ENCODE measurements around the gene PIK3CD.
"Not testable (repeated sequence)": the region's sequence is repeated elsewhere in the genome, so short reads cannot be mapped to it uniquely, and the experiment has no call there.

PIK3CD gene

GRCh38 chr1:9654834-9655723, 3.5 kb downstream of the PIK3CD start:
- DNase-seq (ENCODE audit: low read depth), result no peak

GRCh38 chr1:9655836-9656235, 4.3 kb downstream of the PIK3CD start:
- DNase-seq (ENCODE audit: low read depth), result no peak

DNA sequence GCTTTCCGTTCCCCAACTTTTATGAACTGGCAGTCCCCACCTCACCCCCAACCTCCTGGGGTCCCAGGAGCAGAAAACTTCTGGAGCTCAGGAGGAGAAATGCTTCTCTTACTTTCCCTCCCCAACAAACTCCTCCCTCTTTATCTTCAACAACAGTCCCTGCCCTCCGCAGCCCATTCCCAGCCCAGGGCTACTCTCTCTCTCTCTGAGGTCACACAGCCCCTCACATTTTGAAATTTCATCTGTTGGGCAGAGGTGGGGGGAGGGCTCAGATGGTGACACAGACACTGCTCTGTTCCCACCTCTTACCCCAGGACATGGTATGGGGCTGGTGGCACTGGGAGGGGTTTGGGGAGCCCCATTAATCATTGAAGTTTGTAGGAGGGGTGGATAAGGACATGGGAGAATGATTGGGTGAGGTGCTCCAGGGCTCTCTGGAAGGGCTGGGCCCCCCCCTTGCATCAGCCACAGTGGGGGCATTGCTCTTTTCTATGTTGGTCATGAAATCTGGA, 6.0 kb downstream of the PIK3CD start:
- no peak for DNase-seq (ENCODE audit: low read depth)

DNA sequence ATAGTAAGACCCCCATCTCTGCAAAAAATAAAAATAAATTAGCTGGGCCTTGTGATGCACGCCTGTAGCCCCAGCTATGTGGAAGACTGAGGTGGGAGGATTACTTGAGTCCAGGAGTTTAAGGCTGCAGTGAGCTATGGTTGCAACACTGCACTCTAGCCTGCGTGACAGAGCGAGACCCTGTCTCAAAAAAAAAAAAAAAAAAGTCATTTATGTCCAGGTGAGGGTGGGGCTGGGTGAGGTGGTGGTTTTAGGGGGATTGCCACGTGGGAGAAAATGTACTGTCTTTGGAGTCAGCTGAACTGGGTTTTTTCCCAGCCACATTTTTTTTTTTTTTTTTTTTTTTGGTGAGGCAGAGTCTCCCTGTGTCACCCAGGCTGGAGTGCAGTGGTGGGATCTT, 6.7 kb downstream of the PIK3CD start:
- DNase-seq (ENCODE audit: low read depth), result no peak

- DNase-seq (ENCODE audit: low read depth), result no peak
Measured at GRCh38 chr1:9659328-9659727, 7.8 kb downstream of the PIK3CD start.

GRCh38 chr1:9663257-9663656, 11.7 kb downstream of the PIK3CD start:
- no peak for DNase-seq (ENCODE audit: low read depth)

DNA sequence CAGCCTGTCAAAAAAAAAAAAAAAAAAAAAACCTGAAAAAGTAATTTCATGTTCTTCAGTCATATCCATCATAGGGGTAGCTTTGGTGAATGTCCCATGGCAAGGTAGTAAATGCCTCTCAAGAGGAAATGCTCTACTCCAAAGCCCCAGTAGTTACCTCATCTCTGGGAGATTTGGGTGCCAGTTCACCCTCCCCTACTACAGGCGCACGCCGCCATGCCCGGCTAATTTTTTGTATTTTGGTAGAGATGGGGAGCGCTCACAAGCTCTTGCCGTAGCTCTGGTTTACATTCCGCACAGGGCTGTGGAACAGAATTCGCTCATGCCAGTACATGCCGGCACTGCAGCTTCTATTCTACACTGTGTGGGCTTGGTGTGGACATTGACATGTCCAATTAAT, 13.7 kb downstream of the PIK3CD start:
- no peak for DNase-seq (ENCODE audit: low read depth)

GRCh38 chr1:9668080-9668479, 16.5 kb downstream of the PIK3CD start:
- no peak for DNase-seq (ENCODE audit: low read depth)

- no peak for DNase-seq (ENCODE audit: low read depth)
Measured at GRCh38 chr1:9670085-9670484, 18.6 kb downstream of the PIK3CD start.

- DNase-seq (ENCODE audit: low read depth), result no peak
Measured at GRCh38 chr1:9671377-9672140, 20.0 kb downstream of the PIK3CD start.

DNA sequence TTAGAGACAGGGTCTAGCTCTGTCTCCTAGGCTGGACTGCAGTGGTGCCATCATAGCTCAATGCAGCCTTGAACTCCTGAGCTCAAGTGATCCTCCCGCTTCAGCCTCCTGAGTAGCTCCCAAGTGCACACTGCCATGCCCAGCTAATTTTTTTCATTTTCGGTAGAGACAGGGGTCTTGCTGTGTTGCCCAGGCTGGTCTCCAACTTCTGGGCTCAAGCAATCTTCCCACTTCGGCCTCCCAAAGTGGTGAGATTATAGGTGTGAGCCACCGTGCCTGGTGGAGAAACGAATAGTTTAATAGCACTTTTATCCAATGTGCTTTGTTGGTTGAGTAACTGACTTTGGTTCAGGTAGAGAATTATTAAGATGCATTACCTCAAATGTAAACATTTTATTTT, 20.9 kb downstream of the PIK3CD start:
- no peak for DNase-seq (ENCODE audit: low read depth)

DNA sequence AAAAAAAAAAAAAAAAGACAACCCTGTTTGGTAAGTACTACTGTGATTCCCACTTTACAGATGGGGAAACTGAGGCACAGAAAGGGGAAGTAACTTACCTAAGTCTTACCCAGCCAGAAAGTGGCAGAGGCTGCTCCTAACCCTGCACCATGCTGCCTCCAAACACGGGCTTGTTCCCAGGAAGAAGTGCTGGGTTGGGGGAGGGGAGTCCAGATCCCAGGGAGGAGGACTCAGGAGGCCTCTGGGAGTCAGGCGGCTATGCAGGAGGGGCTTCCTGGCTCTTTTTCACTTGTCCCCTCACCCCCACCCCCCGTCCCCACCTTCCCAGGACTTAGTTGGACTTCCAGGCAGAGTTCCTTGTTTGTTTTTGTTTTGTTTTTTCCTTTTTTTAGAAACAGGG, 23.9 kb downstream of the PIK3CD start:
- no peak for DNase-seq (ENCODE audit: low read depth)

GRCh38 chr1:9676128-9676527, 24.6 kb downstream of the PIK3CD start:
- not testable (repeated sequence) for DNase-seq (ENCODE audit: low read depth)

- DNase-seq (ENCODE audit: low read depth), result no peak
Measured at GRCh38 chr1:9676815-9677393, 25.4 kb downstream of the PIK3CD start.

GRCh38 chr1:9680091-9680490, 28.6 kb downstream of the PIK3CD start:
- no peak for DNase-seq (ENCODE audit: low read depth)

DNA sequence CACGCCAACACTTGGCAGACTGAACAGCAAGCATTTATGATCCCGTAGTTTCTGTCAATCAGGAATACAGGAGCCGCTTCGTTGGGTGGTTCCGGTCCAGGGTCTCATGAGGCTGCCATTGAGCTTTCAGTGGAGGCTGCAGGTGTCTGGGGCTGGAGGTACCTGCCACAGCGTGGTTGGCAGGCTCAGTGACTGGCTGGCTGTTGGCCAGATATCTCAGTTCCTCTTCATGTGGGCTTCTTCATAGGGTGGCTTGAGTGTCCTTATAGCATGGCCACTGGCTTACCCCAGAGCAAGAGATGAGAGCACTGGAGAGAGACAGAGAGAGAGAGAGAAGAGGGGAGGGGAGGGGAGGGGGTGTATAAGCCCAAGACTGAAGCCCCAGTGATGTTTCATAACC, 29.3 kb downstream of the PIK3CD start:
- no peak for DNase-seq (ENCODE audit: low read depth)

- DNase-seq (ENCODE audit: low read depth), result no peak
Measured at GRCh38 chr1:9684801-9685200, 33.3 kb downstream of the PIK3CD start.

DNA sequence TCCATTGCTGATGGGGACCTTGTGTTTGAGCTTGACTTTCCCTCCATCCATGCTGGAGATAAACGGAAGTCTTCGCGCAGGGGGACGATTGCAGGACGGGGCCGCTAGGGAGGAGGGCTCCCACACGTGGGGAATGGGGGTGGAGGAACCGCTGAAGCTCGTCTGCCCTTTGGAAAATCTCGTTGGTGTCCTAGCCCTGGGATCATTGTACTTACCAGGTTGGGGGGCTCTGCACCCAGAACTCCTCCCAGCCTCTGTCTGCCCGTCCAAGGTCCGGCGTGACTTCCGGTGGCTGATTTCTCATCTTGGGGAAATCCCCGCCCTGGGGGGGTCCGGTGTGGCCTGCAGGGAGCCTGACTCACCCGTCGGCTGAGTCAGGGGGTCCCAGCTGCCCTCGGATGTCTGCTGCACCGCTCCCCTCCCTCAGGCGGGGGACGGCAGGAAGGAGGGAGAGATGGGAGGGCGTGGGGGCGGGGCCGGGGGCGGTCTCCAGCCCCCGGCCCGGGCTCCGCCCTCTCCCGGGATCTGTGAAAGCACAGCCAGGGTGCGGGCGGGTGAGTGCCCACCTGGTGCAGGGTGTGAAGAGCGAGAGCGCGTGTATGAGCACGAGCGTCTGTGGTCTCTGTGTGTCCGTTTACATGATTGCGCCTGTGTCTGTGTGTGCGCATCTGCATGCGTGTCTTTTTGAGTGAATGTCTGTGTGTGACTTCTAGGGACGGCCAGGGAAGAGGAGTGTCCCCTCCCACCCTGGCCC, 35.8 kb downstream of the PIK3CD start:
- DNase-seq (ENCODE audit: low read depth), result peak; percentile 66

GRCh38 chr1:9687874-9688582, 36.5 kb downstream of the PIK3CD start:
- DNase-seq (ENCODE audit: low read depth), result no peak

DNA sequence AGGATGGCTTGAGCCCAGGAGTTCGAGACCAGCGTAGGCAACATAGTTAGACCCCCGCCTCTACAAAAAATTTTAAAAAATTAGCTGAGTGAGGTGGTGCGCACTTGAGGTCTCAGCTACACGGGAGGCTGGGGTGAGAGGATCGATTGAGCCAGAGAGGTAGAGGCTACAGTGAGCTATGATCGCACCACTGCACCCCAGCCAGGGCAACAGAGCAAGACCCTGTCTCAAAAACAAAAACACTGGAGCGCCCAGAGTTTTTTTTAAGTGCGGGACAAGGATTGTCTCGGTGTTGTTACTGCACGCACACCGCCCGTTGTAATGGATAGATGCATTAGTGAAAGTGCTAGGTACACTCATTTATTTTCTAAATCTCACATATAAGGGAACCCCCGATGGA, 37.1 kb downstream of the PIK3CD start:
- no peak for DNase-seq (ENCODE audit: low read depth)

DNA sequence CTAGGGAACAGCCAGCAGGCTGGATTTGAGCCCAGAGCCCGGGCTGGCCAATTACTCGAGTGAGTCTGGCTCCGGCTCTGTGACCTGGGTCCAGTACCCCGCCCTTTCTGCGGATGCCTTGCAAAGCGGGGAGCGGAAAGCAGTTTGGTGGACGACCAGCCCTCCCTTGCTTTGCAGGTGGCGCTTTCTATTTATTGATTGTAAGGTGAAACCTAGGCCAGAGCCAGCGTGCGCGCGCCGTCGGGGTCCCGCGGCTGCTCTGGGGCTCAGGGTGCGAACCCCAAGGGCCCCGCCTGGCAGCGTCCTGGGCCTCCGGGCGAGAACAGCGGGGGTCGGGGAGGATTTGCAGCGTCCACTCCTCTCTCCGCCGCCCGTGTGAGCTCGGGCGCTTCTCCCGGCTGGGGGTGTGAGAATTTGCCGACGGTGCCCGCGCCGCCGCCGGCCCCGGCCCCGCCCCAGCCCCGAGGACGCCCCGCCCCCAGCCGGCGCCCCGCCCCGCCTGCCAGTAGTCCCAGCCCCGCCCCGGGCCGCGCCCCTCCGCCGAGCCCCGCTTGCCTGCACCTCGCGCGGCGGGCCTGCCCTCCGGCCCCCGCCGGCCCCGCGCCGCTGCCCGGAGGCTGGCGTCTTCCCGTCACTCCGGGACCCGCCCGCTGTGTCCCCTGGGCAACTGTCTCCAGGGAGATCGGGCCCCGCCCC, 37.6 kb downstream of the PIK3CD start:
- DNase-seq (ENCODE audit: low read depth), result peak; percentile 81
